ENCODE data around the gene CD302. TPM values are rescaled to one million over a fixed set of nuclear protein-coding genes. Genes with fewer than 3 reads are reported as not detected.
"Not testable (repeated sequence)": the region's sequence is repeated elsewhere in the genome, so short reads cannot be mapped to it uniquely, and the experiment has no call there.

CD302 gene
- total RNA-seq, 4 donors from 2014 or later = 13.9 to 32.3 (median 19.5) TPM

- H3K36me3 ChIP-seq = no peaks in the 10 kb centered on the region
- TF ChIP-seq POLR2A (IDR thresholded peaks at IDR 0.05) (no peak), EP300 (IDR thresholded peaks at IDR 0.05) (no peak), POLR2AphosphoS5 (IDR thresholded peaks at IDR 0.05) (no peak)
- TF ChIP-seq, protein P1, sequence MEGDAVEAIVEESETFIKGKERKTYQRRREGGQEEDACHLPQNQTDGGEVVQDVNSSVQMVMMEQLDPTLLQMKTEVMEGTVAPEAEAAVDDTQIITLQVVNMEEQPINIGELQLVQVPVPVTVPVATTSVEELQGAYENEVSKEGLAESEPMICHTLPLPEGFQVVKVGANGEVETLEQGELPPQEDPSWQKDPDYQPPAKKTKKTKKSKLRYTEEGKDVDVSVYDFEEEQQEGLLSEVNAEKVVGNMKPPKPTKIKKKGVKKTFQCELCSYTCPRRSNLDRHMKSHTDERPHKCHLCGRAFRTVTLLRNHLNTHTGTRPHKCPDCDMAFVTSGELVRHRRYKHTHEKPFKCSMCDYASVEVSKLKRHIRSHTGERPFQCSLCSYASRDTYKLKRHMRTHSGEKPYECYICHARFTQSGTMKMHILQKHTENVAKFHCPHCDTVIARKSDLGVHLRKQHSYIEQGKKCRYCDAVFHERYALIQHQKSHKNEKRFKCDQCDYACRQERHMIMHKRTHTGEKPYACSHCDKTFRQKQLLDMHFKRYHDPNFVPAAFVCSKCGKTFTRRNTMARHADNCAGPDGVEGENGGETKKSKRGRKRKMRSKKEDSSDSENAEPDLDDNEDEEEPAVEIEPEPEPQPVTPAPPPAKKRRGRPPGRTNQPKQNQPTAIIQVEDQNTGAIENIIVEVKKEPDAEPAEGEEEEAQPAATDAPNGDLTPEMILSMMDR (IDR thresholded peaks at IDR 0.05) = no peak
- no peaks in the 10 kb centered on the region for H3K27me3 ChIP-seq
- H3K4me3 ChIP-seq = no peak overlapping the region
- DNase-seq (ENCODE audit: low spot score in 2 of 2) = no peak
- peak overlapping the region; percentile 41 for H3K27ac ChIP-seq
- no peaks in the 10 kb centered on the region for H3K9me3 ChIP-seq
- peaks cover 41% of the 10 kb centered on the region for H3K4me1 ChIP-seq
- WGBS = 89% methylated on average over 4 of the region's 4 CpGs
Measured at GRCh38 chr2:159792599-159792998, 5.4 kb downstream of the CD302 start.

DNA sequence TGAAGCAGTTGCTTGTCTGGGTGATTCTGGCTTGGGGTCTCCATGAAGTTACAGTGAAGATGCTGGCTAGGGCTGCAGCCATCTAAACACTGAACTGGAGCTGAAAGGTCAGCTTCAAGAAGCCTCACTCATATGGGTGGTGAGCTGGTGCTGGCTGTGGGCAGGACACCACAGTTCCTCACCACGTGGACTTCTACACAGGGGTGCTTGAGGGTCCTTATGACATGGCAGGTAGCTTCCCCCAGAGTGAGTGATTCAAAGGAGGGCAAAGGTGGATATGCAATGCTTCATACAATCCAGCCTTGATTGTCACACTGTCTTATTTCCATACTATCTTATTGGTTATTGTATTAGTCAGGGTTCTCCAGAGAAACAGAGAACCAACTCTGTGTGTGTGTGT lies 6.0 kb downstream of the CD302 start:
- H3K27ac ChIP-seq = peak overlapping the region; percentile 29
- H3K4me3 ChIP-seq = no peak overlapping the region
- H3K4me1 ChIP-seq = peaks cover 37% of the 10 kb centered on the region
- TF ChIP-seq, protein P1 (IDR thresholded peaks at IDR 0.05) = no peak
- TF ChIP-seq EP300 (IDR thresholded peaks at IDR 0.05) = no peak
- TF ChIP-seq POLR2A (IDR thresholded peaks at IDR 0.05) = no peak
- no peak for TF ChIP-seq POLR2AphosphoS5 (IDR thresholded peaks at IDR 0.05)
- no peaks in the 10 kb centered on the region for H3K9me3 ChIP-seq
- WGBS = 67% methylated on average over 1 of the region's 1 CpG
- H3K27me3 ChIP-seq = no peaks in the 10 kb centered on the region
- no peaks in the 10 kb centered on the region for H3K36me3 ChIP-seq
- DNase-seq (ENCODE audit: low spot score in 2 of 2) = no peak

DNA sequence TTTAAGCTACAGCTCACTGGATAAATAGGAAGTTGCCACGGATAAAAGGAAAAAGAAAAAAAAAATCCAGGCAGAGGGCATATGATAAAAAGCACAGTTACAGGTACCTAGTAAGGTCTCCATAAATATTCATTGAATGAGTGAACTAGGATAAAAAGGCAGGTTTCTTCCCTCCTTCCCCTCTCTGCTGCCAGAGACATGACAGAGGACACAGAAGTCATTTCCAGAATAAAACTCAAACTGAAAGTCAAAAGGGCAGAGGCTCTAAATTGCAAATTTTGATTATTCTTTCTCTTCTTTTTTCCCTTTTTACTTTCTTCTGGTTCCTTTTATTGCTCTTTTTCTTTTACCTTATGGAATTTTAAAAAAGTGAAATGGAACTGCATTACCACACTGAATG lies 7.7 kb downstream of the CD302 start:
- TF ChIP-seq POLR2A (IDR thresholded peaks at IDR 0.05) (no peak), EP300 (IDR thresholded peaks at IDR 0.05) (no peak), POLR2AphosphoS5 (IDR thresholded peaks at IDR 0.05) (no peak)
- TF ChIP-seq, protein P1 (IDR thresholded peaks at IDR 0.05) = no peak
- WGBS = 76% methylated on average over 1 of the region's 1 CpG
- no peaks in the 10 kb centered on the region for H3K36me3 ChIP-seq
- DNase-seq (ENCODE audit: low spot score in 2 of 2) = no peak
- H3K4me3 ChIP-seq = no peak overlapping the region
- H3K27ac ChIP-seq = no peak overlapping the region
- peaks cover 22% of the 10 kb centered on the region for H3K4me1 ChIP-seq
- H3K9me3 ChIP-seq = no peaks in the 10 kb centered on the region
- no peaks in the 10 kb centered on the region for H3K27me3 ChIP-seq

- H3K27ac ChIP-seq = no peak overlapping the region
Measured at GRCh38 chr2:159788253-159788652, 9.8 kb downstream of the CD302 start.

DNA sequence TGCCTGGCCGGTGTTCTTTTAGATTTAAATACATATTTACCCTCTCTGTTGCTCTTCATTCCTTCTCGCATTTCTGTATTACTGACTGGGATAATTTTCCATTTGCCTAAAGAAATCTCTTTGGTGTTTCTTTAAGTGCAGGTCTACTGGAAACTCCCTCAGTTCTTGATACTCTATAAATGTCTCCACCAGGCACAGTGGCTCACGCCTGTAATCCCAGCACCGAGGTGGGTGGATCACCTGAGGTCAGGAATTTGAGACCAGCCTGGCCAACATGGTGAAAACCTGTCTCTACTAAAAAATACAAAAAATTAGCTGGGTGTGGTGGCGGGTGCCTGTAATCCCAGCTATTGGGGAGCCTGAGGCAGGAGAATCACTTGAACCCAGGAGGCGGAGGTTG lies 10.4 kb downstream of the CD302 start:
- H3K27me3 ChIP-seq; DNase-seq (ENCODE audit: low spot score in 2 of 2); H3K9me3 ChIP-seq; H3K27ac ChIP-seq; H3K4me3 ChIP-seq; H3K36me3 ChIP-seq: not testable (repeated sequence)
- peaks cover 20% of the 10 kb centered on the region for H3K4me1 ChIP-seq
- 78% methylated on average over 6 of the region's 6 CpGs for WGBS

More at GRCh38 chr2:159788253-159788652, 9.8 kb downstream of the CD302 start:
- H3K4me3 ChIP-seq = no peak overlapping the region
- no peaks in the 10 kb centered on the region for H3K9me3 ChIP-seq
- no peaks in the 10 kb centered on the region for H3K36me3 ChIP-seq
- TF ChIP-seq POLR2AphosphoS5 (IDR thresholded peaks at IDR 0.05) = no peak
- TF ChIP-seq, protein P1 (IDR thresholded peaks at IDR 0.05) = no peak
- no peak for TF ChIP-seq POLR2A (IDR thresholded peaks at IDR 0.05)
- no peak for TF ChIP-seq EP300 (IDR thresholded peaks at IDR 0.05)
- H3K4me1 ChIP-seq = peaks cover 26% of the 10 kb centered on the region
- H3K27me3 ChIP-seq = no peaks in the 10 kb centered on the region
- no peak for DNase-seq (ENCODE audit: low spot score in 2 of 2)
- WGBS = 68% methylated on average over 3 of the region's 3 CpGs

DNA sequence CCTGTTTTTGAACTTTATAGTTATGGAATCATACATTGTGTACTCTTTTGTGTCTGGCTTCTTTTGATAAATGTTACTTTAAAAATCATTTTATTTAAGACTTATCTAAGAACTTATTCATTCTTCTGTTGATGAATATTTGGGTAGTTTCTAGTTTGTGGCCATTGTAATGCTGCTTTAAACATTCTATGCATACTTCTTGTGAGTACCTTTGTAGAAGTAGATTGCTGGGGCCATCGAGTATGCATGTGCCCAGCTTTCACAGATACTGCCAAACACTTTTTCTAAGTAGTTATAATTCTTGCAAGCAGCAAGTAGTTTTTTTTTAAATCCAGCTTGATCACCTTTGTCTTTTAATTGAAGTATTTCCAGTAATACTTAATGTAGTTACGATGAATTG lies 11.1 kb downstream of the CD302 start:
- TF ChIP-seq, protein P1 (IDR thresholded peaks at IDR 0.05) = no peak
- no peak for TF ChIP-seq POLR2A (IDR thresholded peaks at IDR 0.05)
- no peak for TF ChIP-seq EP300 (IDR thresholded peaks at IDR 0.05)
- no peak for TF ChIP-seq POLR2AphosphoS5 (IDR thresholded peaks at IDR 0.05)

More for the DNA sequence above, 11.1 kb downstream of the CD302 start:
- DNase-seq (ENCODE audit: low spot score in 2 of 2) = no peak
- H3K27me3 ChIP-seq = no peaks in the 10 kb centered on the region
- peaks cover 20% of the 10 kb centered on the region for H3K4me1 ChIP-seq
- H3K4me3 ChIP-seq = no peak overlapping the region
- no peaks in the 10 kb centered on the region for H3K36me3 ChIP-seq
- H3K27ac ChIP-seq = no peak overlapping the region
- 96% methylated on average over 2 of the region's 2 CpGs for WGBS
- no peaks in the 10 kb centered on the region for H3K9me3 ChIP-seq

Data from suprapubic skin (tissue), 4 donors.